Muscle of leg (tissue), 11 donors: ENCODE measurements around the gene PLBD2. TPM values are rescaled to one million over a fixed set of nuclear protein-coding genes. Genes with fewer than 3 reads are reported as not detected.

Source experiments
- DNase-seq: peaks from one replicate; pipeline ENCODE4 v3.0.0; 2013
- H3K27ac ChIP-seq: one replicate; pipeline ENCODE4 v1.5.1; 2013; ENCODE audit warnings: mild to moderate bottlenecking, low read length, control low read depth
- H3K27me3 ChIP-seq: one replicate; pipeline ENCODE4 v1.6.1; 2013; ENCODE audit warnings: low read length; ENCODE audit not compliant: control insufficient read depth, insufficient read depth
- H3K36me3 ChIP-seq: one replicate; pipeline ENCODE4 v1.6.1; 2013; ENCODE audit warnings: low read length; ENCODE audit not compliant: control insufficient read depth, insufficient read depth
- H3K4me1 ChIP-seq: one replicate; pipeline ENCODE4 v1.6.1; 2013; ENCODE audit warnings: low read length; ENCODE audit not compliant: control insufficient read depth, insufficient read depth
- H3K4me3 ChIP-seq: one replicate; pipeline ENCODE4 v1.5.1; 2013; ENCODE audit warnings: low read length, control low read depth
- H3K9me3 ChIP-seq: replicated peaks from 2 replicates; pipeline ENCODE4 v1.6.1; 2013; ENCODE audit warnings: low read depth, low read length; ENCODE audit not compliant: control insufficient read depth
- WGBS: methylation state at CpG from one replicate; pipeline ENCODE4 v1.1.5; 2013; ENCODE audit warnings: missing lambda C conversion rate; ENCODE audit not compliant: insufficient coverage; 5-methylcytosine and 5-hydroxymethylcytosine counted together
- polyA plus RNA-seq, 8 donors: library from polyadenylated mRNA; unstranded; fragments of 120-200 nt; gene quantifications; one replicate each; pipeline versions ENCODE4 v1.2.1 to v1.2.3, GENCODE V29; 2013; ENCODE audit warnings: inconsistent platforms in 1 of 8, low replicate concordance in 1 of 8; ENCODE audit not compliant: insufficient read length in 8 of 8, insufficient read depth in 1 of 8
- total RNA-seq: library from RNA; stranded (reverse); fragments of 120-200 nt; gene quantifications from one replicate; pipeline ENCODE4 v1.2.4, GENCODE V29; 2013

The PLBD2 gene
- total and polyA plus RNA-seq, 9 donors: 5.4 to 15.4 (median 13.8) TPM

DNA sequence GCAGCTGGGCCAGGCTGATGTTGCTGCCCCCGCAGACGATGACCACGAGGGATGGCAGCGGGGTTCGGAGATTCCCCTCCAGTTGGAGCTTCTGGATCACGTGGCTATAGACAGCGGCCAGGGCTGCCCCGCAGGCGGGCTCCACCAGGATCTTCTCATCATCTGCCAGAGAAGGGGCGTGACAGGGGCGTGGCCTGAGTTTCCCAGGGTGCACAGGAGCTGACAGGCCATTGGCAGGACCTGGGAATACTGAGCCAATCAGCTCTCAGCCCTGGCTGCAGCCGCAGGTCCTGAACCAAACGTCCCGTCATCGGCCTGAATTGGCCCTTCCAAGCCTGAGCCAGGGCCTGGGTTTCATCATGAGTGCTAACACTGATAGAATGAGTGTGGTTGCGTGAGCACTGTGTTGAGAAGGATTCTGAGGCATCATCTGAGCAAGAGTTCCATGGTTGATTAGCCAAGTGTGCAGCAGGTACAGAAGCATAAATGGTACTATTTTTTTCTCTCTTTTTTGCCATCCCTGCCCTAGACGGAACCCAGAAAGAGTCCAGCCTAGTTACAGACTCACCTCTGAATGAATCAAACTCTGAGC is 34.7 kb downstream of the PLBD2 start:
- peaks cover 3% of the 10 kb centered on the region for H3K27me3 ChIP-seq
- H3K4me3 ChIP-seq: no peak overlapping the region
- DNase-seq: no peak
- no peaks in the 10 kb centered on the region for H3K4me1 ChIP-seq
- H3K27ac ChIP-seq: no peak overlapping the region
- 55% methylated on average over 16 of the region's 17 CpGs for WGBS
- H3K36me3 ChIP-seq: peaks cover 8% of the 10 kb centered on the region
- peaks cover 2% of the 10 kb centered on the region for H3K9me3 ChIP-seq

DNA sequence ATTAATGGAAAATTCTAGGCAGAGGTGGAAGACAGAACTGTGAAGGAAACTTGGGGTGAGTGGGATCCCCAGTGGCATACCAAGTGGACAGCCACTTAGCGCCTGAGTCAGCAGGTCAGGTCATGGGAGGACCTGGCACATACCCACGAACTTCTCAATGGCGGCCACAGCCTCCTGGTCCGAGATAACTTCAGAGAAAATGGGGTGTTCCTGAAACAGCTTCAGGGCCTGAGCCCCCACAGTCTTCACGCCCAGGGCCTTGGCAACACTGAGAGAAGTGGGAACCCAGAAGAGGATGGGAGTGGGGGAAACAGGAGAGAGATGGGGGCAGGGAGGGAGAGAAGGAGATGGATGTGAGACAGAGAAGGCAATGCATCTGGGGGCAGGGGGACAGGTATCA is 35.4 kb downstream of the PLBD2 start:
- Histone ChIP-seq H3K27ac (no peak overlapping the region), H3K36me3 (peaks cover 5% of the 10 kb centered on the region)
- WGBS: 82% methylated on average over 5 of the region's 5 CpGs

DNA sequence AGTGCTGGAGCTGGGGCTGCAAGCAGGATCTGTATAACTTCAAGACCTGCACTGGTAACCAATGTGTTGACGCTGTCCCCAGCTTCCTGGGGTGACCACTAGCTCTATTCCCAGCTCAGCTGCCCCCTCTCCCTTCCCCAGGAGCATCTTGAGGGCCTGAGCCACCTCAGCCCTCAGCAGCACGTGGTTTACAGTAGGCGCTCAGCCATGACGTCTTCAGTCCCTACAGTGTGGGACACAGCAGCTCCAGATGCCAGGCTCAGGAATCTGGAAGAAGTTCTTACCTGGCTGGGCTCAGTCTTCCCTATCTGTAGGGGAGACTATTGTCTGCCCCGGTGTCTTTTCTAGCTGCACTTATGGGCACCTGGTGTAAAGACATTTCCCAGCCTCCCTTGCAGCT is 36.7 kb downstream of the PLBD2 start:
- Histone ChIP-seq H3K4me3 (no peak overlapping the region), H3K4me1 (no peaks in the 10 kb centered on the region), H3K36me3 (peaks cover 5% of the 10 kb centered on the region), H3K9me3 (peaks cover 2% of the 10 kb centered on the region), H3K27ac (no peak overlapping the region), H3K27me3 (peaks cover 3% of the 10 kb centered on the region)
- DNase-seq: no peak
- 63% methylated on average over 4 of the region's 5 CpGs for WGBS

More for the DNA sequence above, 35.4 kb downstream of the PLBD2 start:
- no peak overlapping the region for H3K4me3 ChIP-seq
- no peak for DNase-seq
- H3K9me3 ChIP-seq: peaks cover 2% of the 10 kb centered on the region
- H3K4me1 ChIP-seq: no peaks in the 10 kb centered on the region
- peaks cover 3% of the 10 kb centered on the region for H3K27me3 ChIP-seq

DNA sequence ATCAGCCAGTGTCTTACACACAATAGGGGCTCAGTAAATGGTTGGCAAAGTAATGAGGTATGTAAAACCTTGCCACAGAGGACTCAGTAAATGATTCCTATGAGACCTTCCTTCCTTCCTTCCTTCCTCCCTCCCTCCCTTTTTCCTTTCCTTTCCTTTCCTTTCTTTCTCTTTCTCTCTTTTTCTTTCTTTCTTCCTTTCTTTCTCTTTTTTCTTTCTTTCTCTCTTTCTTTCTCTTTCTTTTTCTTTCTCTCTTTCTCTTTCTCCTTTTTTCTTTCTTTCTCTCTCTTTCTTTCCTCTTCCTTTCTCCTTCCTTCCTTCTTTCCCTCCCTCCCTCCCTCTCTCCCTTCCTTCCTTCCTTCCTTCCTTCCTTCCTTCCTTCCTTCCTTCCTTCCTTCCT is 37.8 kb downstream of the PLBD2 start:
- H3K4me3 ChIP-seq: no peak overlapping the region
- H3K4me1 ChIP-seq: no peaks in the 10 kb centered on the region
- no peak for DNase-seq
- H3K36me3 ChIP-seq: peaks cover under 1% of the 10 kb centered on the region
- peaks cover 3% of the 10 kb centered on the region for H3K27me3 ChIP-seq
- no peak overlapping the region for H3K27ac ChIP-seq
- H3K9me3 ChIP-seq: peaks cover 2% of the 10 kb centered on the region

DNA sequence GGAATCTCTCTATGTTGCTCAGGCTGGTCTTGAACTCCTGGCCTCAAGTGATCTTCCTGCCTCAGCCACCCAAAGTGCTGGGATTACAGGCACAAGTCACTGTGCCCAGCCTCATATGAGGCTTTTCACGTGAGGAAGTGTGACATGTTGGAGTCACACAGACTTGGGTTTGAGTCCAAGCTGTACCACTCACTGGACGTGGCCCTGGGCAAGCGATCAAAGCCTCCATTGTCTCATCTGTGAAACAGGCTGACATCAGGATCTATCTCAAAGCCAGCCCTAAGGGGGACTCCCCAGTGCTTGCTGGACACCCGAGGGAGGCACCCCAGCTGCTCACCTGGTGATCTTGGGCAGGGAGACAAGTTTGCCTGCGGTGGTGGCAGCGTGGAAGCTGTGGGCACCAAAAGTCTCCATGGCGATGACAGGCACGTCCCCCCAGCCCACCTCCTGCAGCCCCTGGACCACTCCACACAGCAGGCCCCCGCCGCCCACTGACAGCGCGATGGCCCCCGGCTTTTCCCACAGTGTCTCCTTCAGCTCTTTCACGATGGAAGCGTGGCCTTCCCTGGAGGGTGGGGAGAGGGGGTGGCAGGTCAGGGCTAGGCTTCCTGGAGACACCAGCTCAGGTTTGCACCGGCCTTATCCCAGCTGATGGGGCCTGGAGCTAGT is 38.6 kb downstream of the PLBD2 start:
- no peaks in the 10 kb centered on the region for H3K4me1 ChIP-seq
- DNase-seq: no peak
- H3K27ac ChIP-seq: no peak overlapping the region
- peaks cover 2% of the 10 kb centered on the region for H3K9me3 ChIP-seq
- 74% methylated on average over 8 of the region's 16 CpGs for WGBS
- no peaks in the 10 kb centered on the region for H3K36me3 ChIP-seq
- no peak overlapping the region for H3K4me3 ChIP-seq
- peaks cover 3% of the 10 kb centered on the region for H3K27me3 ChIP-seq

DNA sequence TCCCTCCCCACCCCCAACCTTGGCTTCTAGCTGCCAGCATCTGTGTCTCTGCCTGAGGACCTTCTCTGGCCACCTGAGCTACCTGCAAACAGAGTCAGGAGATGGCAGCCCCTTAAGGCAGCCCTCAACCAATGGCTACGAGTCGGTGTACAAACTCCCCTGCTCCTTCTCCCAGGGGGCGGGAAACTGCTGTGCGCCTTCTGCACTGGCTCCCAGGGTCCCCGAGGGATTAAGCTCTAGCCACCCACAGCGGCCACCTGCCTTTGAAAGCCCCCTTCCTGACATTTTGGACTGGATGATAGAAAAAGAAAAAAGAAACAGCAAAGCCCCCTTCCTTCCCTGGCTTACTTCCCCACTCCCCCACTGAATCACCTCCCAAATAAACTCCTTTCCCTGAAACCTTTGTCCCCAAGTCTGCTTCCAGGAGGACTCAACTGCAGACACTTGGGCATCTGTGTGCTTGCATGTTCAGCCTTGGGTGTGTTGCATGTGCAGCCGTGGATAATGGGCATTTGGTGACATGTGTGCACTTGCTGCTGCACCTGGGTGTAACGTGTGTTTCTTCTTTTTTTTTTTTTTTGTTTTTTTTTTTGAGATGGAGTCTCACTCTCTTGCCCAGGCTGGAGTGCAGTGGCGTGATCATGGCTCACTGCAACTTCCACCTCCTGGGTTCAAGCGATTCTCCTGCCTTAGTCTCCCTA is 39.3 kb downstream of the PLBD2 start:
- Histone ChIP-seq H3K4me1 (no peaks in the 10 kb centered on the region), H3K4me3 (no peak overlapping the region), H3K9me3 (peaks cover 2% of the 10 kb centered on the region), H3K27me3 (peaks cover 3% of the 10 kb centered on the region), H3K27ac (no peak overlapping the region), H3K36me3 (no peaks in the 10 kb centered on the region)
- no peak for DNase-seq
- WGBS: 25% methylated on average over 2 of the region's 10 CpGs

DNA sequence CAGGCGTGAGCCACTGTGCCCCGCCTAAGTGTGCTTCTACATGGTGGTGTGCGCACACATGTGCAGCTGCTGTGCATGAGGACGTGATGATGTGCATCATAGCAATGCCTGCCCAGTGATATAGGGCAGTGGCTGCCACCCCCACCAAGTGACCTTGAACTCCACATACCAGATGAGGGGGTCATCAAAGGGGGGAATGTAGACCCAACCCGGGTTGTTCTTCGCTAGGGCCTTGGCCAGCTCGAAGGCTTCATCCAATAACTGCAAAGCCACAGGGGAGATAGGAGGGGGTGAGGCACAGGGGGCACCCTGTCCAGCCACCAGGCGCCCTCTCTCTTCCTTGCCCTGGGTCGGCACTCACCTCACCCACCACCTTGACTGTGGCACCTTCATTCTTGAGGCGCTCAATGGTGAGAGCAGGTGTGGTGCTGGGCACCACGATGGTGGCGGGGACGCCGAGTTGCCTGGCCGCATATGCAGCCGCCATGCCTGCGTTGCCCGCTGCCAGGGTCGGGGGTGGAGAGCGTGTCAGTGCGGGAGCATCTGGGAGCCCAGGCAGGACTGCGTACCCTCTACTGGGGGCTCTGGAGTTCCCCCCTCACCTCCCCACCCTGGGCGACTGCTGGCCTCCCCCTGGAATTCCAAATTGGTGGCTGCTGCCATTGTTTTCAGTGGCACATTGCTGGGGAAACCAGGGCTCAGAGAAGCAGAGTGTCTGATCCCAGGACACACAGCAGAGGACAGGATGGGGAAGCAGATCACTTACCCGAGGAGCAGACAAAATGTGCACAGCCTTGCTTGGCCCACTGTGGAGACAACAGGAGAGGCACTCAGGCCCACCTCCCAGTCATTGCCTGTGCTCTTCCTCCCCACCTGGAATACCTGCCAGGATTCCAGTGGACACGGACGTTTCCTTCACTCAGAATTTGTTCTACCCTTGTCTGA is 40.2 kb downstream of the PLBD2 start:
- Histone ChIP-seq H3K27ac (no peak overlapping the region), H3K36me3 (no peaks in the 10 kb centered on the region), H3K4me1 (peaks cover 2% of the 10 kb centered on the region), H3K27me3 (peaks cover 3% of the 10 kb centered on the region), H3K9me3 (peaks cover 2% of the 10 kb centered on the region), H3K4me3 (no peak overlapping the region)
- 88% methylated on average over 15 of the region's 26 CpGs for WGBS
- no peak for DNase-seq

DNA sequence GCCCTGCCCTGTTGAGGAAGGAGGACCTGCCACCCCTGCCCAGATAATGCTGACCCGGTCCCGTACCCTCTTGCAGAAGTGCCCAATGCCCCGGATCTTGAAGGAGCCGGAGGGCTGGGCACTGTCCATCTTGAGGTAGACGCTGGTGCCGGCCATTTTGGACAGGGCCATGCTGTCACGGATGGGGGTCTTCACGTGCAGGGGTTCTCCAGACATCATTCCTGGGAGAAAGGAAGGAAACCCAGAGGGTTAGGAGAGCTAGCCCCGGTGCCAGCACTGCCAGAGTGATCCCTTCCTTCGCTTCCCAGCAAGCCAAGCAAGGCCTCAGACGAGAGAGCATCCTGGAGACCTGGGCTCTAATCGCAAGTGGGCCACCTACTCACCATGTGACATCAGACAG is 41.1 kb downstream of the PLBD2 start:
- WGBS: 83% methylated on average over 10 of the region's 12 CpGs
- H3K4me3 ChIP-seq: no peak overlapping the region
- no peaks in the 10 kb centered on the region for H3K36me3 ChIP-seq
- H3K4me1 ChIP-seq: peaks cover 4% of the 10 kb centered on the region
- no peak for DNase-seq
- H3K9me3 ChIP-seq: peaks cover 2% of the 10 kb centered on the region
- H3K27ac ChIP-seq: no peak overlapping the region
- peaks cover 3% of the 10 kb centered on the region for H3K27me3 ChIP-seq

DNA sequence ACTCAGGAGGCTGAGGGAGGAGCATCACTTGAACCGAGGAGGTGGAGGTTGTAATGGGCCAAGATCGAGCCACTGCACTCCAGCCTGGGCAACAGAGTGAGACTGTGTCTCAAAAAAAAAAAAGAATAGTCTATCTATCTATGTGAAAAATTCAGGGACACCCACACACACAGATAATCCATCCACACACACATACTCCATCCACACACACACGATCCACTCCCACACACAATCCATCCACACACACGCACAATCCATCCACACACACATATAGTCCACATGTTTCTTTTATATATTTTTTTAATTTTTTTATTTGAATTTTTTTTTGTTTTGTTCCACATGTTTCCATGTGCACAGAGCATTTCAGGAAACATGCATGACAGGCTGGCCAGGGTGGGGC is 42.0 kb downstream of the PLBD2 start:
- Histone ChIP-seq H3K4me3 (no peak overlapping the region), H3K27ac (no peak overlapping the region), H3K36me3 (no peaks in the 10 kb centered on the region), H3K27me3 (peaks cover 3% of the 10 kb centered on the region), H3K9me3 (peaks cover 2% of the 10 kb centered on the region), H3K4me1 (peaks cover 4% of the 10 kb centered on the region)
- DNase-seq: no peak
- no CpG with 5 or more reads among the region's 4 CpGs for WGBS
